ENCODE results near the gene GCHFR.
A peak's percentile ranks its signal among the peaks of the same experiment; 100 is the strongest.

GCHFR gene

GRCh38 chr15:40775740-40776536 is 12.1 kb downstream of the GCHFR start:
- no peak for DNase-seq (ENCODE audit: low spot score)

- peak; percentile 51 for DNase-seq (ENCODE audit: low spot score)
Observed at GRCh38 chr15:40776537-40777141, 12.8 kb downstream of the GCHFR start.

GRCh38 chr15:40782609-40783227 is 18.9 kb downstream of the GCHFR start:
- peak; percentile 87 for DNase-seq (ENCODE audit: low spot score)

GRCh38 chr15:40785164-40785563 is 21.3 kb downstream of the GCHFR start:
- no peak for DNase-seq (ENCODE audit: low spot score)

GRCh38 chr15:40785814-40786213 is 21.9 kb downstream of the GCHFR start:
- no peak for DNase-seq (ENCODE audit: low spot score)

- DNase-seq (ENCODE audit: low spot score) = no peak
Observed at GRCh38 chr15:40787344-40787841, 23.5 kb downstream of the GCHFR start.

GRCh38 chr15:40787991-40788390 is 24.1 kb downstream of the GCHFR start:
- DNase-seq (ENCODE audit: low spot score) = no peak

- no peak for DNase-seq (ENCODE audit: low spot score)
Observed at GRCh38 chr15:40789119-40789518, 25.3 kb downstream of the GCHFR start.

GRCh38 chr15:40789999-40790398 is 26.1 kb downstream of the GCHFR start:
- no peak for DNase-seq (ENCODE audit: low spot score)

- no peak for DNase-seq (ENCODE audit: low spot score)
Observed at GRCh38 chr15:40790718-40791117, 26.9 kb downstream of the GCHFR start.

- DNase-seq (ENCODE audit: low spot score) = no peak
Observed at GRCh38 chr15:40792394-40792793, 28.5 kb downstream of the GCHFR start.

- peak; percentile 34 for DNase-seq (ENCODE audit: low spot score)
Observed at GRCh38 chr15:40793216-40793989, 29.5 kb downstream of the GCHFR start.

GRCh38 chr15:40796041-40796440 is 32.2 kb downstream of the GCHFR start:
- DNase-seq (ENCODE audit: low spot score) = no peak

- DNase-seq (ENCODE audit: low spot score) = no peak
Observed at GRCh38 chr15:40796512-40796911, 32.6 kb downstream of the GCHFR start.

GRCh38 chr15:40799523-40799922 is 35.7 kb downstream of the GCHFR start:
- DNase-seq (ENCODE audit: low spot score) = no peak

- no peak for DNase-seq (ENCODE audit: low spot score)
Observed at GRCh38 chr15:40803076-40803475, 39.2 kb downstream of the GCHFR start.

GRCh38 chr15:40803688-40804087 is 39.8 kb downstream of the GCHFR start:
- no peak for DNase-seq (ENCODE audit: low spot score)

GRCh38 chr15:40806672-40807027 is 42.8 kb downstream of the GCHFR start:
- DNase-seq (ENCODE audit: low spot score) = no peak

GRCh38 chr15:40807028-40807887 is 43.4 kb downstream of the GCHFR start, which contains the start of the genes DNAJC17 and ZFYVE19:
Gene DNAJC17 (minus strand): TSS chr15:40807473. CDS start chr15:40807446, 27 bp downstream.
Gene ZFYVE19 (plus strand): TSS chr15:40807089. CDS start chr15:40807590, 501 bp downstream.
- peak; percentile 97 for DNase-seq (ENCODE audit: low spot score)

- DNase-seq (ENCODE audit: low spot score) = no peak
Observed at GRCh38 chr15:40807888-40808461, 44.1 kb downstream of the GCHFR start.
